GM21576 (cell line): ENCODE measurements around the gene TMC7.

ENCODE experiments used
- ATAC-seq: cut with Tn5 transposase; IDR thresholded peaks from one replicate; pipeline ENCODE4 v1.9.1; 2021; ENCODE audit warnings: mild to moderate bottlenecking, moderate library complexity; ENCODE audit not compliant: unreplicated experiment

The TMC7 gene

DNA sequence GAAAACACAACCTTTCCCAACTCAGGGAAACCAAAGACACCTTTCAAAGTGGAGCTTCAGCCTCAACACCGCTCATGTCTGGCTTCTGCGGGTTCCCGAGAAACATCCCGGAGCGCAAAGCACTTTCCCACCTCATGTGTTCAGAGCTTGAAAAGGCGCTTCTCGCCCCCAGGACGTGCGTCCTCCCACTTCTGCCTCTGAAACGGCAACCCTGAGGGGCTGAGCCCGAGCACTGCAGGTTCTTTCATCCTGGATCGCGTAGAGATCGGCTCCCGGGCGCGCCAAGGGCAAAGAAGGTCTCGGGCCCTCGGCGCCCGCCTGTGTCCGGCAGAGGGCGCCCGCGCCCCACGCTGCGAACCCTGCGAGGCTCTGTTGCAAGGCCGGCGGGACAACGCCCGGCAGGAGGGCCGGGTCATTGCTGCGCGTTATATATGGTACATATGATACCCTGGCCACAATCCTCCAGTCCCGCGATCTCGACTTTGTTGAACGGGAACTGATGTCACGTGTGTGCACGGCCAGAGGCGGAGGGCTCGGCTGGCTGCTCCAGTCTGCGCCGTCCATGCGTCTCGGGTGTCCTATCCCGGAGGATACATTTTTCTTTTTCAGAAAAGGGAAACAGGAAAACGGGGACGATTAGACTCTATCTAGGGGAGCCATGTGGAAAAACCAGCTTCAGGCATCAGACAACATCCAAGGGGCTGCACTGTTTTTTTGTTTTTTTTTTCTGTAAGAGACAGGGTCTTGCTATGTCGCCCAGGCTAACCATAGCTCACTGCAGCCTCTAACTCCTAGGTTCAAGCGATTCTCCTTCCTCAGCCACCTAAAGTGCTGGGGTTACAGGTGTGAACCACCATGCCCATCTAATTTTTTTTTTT, 102.8 kb downstream of the TMC7 start:
- peak; percentile 60 for ATAC-seq

DNA sequence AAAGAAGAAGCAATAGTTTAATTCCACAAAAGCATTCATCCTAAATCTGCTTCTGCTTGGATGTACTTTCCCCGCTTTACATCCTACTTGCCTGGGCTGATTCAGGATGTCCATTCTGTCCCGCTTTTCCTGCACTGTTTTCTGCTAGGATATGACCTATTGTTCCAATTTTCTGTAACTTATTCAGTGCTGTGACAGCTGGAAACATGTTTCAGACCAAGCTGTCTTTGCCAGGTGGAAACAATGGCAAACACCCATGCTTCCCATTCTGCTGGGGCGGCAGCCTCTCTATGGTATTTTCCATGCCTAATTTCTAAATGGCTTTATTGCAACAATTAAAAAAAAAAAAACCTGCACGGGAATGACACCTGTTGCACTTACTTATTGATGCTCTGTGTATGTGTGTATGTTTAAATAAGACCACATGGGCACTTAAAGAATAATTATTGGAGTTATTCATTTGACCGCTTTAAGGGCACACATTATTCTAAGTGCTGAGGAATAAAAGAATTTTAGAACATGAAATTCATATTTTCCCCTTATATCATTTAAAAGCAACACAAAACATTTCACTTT, 104.7 kb downstream of the TMC7 start:
- no peak for ATAC-seq

DNA sequence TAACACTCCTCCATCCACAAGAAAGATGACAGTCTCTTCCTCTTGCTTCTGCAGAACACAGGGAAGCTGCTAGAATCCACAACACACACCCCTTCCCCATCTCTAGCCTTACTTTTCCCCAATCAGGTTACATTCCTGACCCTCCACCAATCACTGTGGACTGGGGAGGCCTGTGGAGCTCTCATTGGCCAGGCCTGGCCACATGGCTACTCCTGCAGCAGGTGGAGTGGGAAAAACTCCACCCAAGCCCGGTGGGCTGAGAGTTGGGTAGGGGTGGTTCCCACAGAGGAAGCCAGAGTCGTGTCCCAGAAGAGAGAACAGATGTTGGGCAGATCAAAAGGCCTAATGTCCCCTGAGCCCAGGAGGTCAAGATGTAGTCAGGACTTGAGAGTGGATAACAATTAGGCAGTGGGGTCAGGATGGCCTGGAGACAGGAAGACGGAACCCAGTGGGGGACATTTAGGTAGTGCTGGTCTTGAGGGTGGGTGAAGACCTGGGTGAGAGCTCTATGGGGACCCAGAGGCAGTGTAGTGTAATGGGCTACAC, 105.7 kb downstream of the TMC7 start:
- no peak for ATAC-seq

DNA sequence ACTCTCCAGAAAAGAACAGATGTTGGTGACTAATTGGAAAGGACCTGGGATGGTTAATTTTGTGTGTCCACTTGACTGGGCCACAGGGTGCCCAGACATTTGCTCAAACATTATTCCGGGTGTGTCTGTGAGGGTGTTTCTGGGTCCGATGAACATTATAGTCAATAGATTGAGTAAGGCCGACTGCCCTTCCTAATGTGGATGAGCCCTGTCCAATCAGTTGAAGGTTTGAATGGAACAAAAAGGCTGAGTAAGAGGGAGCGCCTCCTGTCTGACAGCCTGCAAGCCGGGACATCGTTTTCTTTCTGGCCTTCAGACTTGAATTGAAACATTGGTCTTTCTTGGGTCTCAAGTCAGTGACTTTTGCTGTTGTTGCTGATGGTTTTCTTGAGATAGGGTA, 107.2 kb downstream of the TMC7 start:
- no peak for ATAC-seq

DNA sequence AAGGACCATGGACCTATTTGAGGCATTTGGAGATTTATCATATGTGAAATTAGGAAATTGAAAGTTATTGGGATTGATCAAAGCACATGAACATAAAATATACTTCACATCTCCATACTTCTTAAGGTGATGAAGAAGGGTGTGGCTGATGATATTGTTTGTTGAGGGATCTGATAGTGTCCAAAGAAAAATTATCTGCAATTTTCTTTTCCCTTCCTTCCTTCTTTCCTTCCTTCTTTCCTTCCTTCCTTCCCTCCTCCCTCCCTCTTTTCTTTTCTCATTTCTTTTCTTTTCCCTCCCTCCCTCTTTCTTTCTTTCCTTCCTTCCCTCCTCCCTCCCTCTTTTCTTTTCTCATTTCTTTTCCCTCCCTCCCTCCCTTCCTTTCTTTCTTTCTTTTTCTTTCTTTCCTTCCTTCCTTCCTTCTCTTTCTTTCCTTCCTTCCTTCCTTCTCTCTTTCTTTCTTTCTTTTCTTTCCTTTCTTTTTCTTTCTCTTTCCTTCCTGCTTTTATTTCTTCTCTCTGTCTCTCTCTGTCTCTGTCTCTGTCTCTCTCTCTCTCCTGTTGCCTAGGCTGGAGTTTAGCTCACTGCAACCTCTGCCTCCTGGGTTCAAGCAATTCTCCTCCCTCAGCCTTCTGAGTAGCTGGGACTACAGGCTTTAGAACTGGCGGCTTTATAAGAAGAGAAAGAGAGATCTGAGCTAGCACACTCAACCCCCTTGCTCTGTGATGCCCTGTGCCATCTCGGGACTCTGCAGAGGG, 109.1 kb downstream of the TMC7 start:
- ATAC-seq, result no peak

DNA sequence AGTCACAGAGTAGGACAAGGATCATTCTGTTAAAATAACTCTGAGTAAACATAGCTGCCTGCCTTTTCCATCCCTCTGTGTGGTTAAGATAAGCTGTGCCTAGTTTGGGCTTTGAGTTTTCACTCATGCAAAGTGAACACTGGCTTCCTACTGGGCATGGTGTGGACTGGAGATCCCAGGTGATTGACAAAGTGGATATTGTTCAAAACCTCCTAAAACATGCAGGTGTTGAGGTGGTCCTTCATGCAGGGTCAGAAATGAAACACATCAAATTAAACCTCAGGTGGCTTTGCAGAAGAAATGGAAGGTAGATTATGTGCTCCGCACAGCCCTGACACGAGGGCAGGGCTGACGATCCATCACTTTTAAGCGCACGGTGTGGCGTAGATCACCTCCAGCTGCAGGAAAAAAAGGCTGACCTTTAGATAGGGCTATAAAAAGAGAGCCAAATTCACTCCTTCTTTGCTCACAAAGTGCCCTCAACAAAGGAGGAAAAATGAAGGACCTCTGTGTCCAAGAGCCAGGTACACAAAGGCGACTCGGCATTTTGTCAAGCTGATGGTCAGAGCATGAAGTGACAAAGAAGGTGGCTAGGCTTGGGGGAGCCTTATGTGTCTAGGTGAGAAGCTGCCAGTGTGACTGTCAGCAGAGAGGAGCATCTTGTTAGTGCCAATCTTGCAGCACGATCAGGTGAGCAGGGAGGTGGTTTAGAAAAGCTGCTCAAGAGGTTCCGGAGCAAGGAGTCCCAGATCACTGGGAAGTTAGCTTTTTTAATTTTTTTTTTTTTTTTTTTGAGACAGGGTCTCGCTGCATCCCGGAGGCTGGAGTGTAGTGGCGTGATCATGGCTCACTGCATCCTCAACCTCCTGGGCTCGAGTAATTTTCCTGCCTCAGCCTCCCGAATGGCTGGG, 110.2 kb downstream of the TMC7 start:
- no peak for ATAC-seq

DNA sequence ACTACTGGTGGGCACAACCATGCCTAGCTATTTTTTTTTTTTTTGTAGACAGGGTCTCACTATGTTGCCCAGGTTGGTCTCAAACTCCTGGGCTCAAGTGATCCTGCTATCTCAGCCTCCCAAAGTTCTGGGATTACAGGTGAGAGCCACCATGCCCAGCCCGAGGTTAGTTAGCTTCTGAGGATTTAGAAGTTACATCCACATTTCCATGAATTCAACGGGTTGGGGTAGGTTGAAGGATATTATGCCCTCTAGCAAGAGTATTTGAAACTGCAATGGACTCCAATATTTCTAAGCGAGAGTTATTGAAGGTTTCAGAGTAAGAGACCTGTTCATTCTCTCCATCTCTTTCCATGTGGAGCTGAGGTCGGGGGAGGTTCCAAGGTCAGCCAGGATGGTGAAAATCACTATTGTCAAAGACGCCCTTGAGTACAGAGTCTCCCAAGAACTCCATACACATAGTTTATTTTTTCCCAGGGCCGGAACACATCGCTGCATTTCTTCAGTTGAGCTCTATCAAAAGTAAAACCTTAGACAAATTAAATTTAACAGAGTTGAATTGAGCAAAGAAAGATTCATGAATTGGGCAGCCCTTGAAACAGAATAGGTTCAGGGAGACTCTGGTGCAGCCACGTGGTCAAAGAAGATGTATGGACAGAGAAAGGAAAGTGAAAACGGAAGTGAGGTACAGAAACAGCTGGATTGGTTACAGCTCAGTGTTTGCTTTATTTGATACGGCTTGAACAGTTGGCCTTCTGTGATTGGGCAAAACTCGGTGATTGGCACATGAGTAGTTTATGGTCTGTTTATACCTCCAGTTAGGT, 111.0 kb downstream of the TMC7 start:
- ATAC-seq, result no peak

GRCh38 chr16:19095654-19096053, 111.9 kb downstream of the TMC7 start:
- peak; percentile 79 for ATAC-seq

- ATAC-seq, result no peak
Observed at GRCh38 chr16:19098173-19098572, 114.4 kb downstream of the TMC7 start.

GRCh38 chr16:19102187-19102872, 118.6 kb downstream of the TMC7 start:
- no peak for ATAC-seq

DNA sequence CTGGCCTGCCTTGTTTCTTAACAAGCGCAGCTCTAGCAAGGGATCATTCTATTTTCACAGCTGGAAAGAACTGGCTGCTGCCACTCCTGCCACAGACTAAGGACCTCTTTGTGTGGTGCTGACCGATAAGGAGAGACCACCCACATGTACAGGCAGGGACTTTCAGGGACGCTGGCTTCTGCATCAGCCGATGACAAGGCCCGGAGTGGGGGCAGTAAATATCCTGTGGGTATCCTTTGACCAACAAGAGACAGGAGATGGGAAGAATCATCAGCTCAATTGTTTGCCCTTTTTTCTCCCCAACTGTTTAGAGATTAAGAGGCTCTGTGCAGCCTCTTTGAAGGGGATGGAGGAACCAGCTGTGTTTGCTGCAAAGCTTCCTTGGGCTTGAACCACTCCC, 120.9 kb downstream of the TMC7 start:
- no peak for ATAC-seq

- ATAC-seq, result no peak
Observed at GRCh38 chr16:19105131-19105530, 121.4 kb downstream of the TMC7 start.

GRCh38 chr16:19105891-19106624, 122.3 kb downstream of the TMC7 start:
- no peak for ATAC-seq

- no peak for ATAC-seq
Observed at GRCh38 chr16:19106625-19107020, 122.9 kb downstream of the TMC7 start.

- ATAC-seq, result no peak
Observed at GRCh38 chr16:19108409-19109287, 124.9 kb downstream of the TMC7 start.

DNA sequence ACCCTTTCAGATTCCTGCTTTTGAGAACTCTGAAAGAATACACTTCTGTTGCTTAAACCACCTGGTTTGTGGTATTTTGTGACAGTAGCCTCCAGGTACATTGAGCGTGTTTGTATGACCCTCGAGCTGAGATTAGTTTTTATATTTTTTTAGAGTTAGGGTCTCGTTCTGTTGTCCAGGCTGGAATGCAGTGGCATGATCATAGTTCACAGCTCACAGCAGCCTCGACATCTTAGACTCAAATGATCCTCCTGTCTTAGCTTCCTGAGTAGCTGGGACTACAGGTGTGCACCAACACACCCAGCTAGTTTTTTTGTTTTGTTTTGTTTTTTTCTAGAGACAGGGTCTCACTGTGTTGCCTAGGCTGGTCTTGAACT, 125.5 kb downstream of the TMC7 start:
- no peak for ATAC-seq

GRCh38 chr16:19110537-19111360, 127.0 kb downstream of the TMC7 start:
- ATAC-seq, result no peak
